A549 (cell line): Measurements from ENCODE around the gene VPS18. TPM values are rescaled to one million over a fixed set of nuclear protein-coding genes. Genes with fewer than 3 reads are reported as not detected.

ENCODE experiments used
- ATAC-seq, 2 experiments: fragments of 200-7000 bp in 1 of 2; fragments of >200 bp in 1 of 2; cut with Nextera tagmentation in 1 of 2; cut with Tn5 transposase in 1 of 2; 3 replicates each; pipeline versions ENCODE4 v1.8.0 to v1.9.1; 2018 to 2020; ENCODE audit warnings: mild to moderate bottlenecking in 1 of 2, moderate library complexity in 1 of 2
- CTCF ChIA-PET: fragments of 300-600 bp; sonication (Branson Sonifier 250); formaldehyde crosslinking; extraction: SDS; loops from one replicate; lab custom pipeline; 2021; ENCODE audit warnings: antibody characterized with exemption, inconsistent platforms; lab: Yijun Ruan, JAX
- POLR2A ChIA-PET: fragments of 350-600 bp; formaldehyde crosslinking; extraction: SDS; loops from one replicate; lab custom pipeline; 2021; ENCODE audit warnings: antibody characterized with exemption, inconsistent platforms; lab: Yijun Ruan, JAX
- DNase-seq, 2 experiments: peaks; one replicate each; pipeline versions ENCODE4 v3.0.0 to v3.0.0-alpha.2; 2011 to 2016; ENCODE audit warnings: low read depth in 1 of 2, low spot score in 1 of 2
- FAIRE-seq: peaks from 2 replicates; lab custom pipeline; 2011; peaks lifted over from hg19 to GRCh38; lab: Jason Lieb, UNC
- H3K27ac ChIP-seq, 2 experiments: fragments of >200 bp; sonication (Bioruptor Twin); formaldehyde crosslinking; 3 replicates each; pipeline ENCODE4 v1.5.1; 2016 to 2017
- H3K4me1 ChIP-seq: fragments of >200 bp; sonication (Bioruptor Twin); formaldehyde crosslinking; 3 replicates; pipeline ENCODE4 v1.6.1; 2016
- H3K4me2 ChIP-seq: fragments of >200 bp; sonication (Bioruptor Twin); formaldehyde crosslinking; 3 replicates; pipeline ENCODE4 v1.6.1; 2016
- H3K4me3 ChIP-seq: fragments of >200 bp; sonication (Bioruptor Twin); formaldehyde crosslinking; 3 replicates; pipeline ENCODE4 v1.5.1; 2016
- H3K9me3 ChIP-seq: fragments of >200 bp; sonication (Bioruptor Twin); formaldehyde crosslinking; 3 replicates; pipeline ENCODE4 v1.6.1; 2016
- BCL3 ChIP-seq: fragments of >200 bp; sonication (Bioruptor Twin); formaldehyde crosslinking; IDR thresholded peaks from 3 replicates; pipeline ENCODE4 v1.6.1; 2016
- BHLHE40 ChIP-seq: IDR thresholded peaks from 2 replicates; pipeline ENCODE4 v1.6.1; 2012; ENCODE audit warnings: low read depth, low read length, inconsistent platforms
- CBX2 ChIP-seq: fragments of 200-600 bp; sonication (generic); IDR thresholded peaks from 2 replicates; pipeline ENCODE4 v1.6.1; 2016; ENCODE audit warnings: low read depth, mild to moderate bottlenecking, borderline replicate concordance
- CBX8 ChIP-seq: fragments of 200-600 bp; sonication (generic); IDR thresholded peaks from 2 replicates; pipeline ENCODE4 v1.6.1; 2016
- CHD2 ChIP-seq: fragments of 150-350 bp; IDR thresholded peaks from 2 replicates; pipeline ENCODE4 v1.6.1; 2014; ENCODE audit warnings: low read length; ENCODE audit not compliant: partially characterized antibody
- CHD4 ChIP-seq: fragments of 200-600 bp; sonication (generic); IDR thresholded peaks from 2 replicates; pipeline ENCODE4 v1.6.1; 2016; ENCODE audit warnings: antibody characterized with exemption, mild to moderate bottlenecking, borderline replicate concordance
- CTCF ChIP-seq: fragments of >200 bp; sonication (Bioruptor Twin); formaldehyde crosslinking; IDR thresholded peaks from 3 replicates; pipeline ENCODE4 v1.5.1; 2016
- E2F6 ChIP-seq: IDR thresholded peaks from 2 replicates; pipeline ENCODE4 v1.6.1; 2012; ENCODE audit warnings: low read depth, borderline replicate concordance
- EHMT2 ChIP-seq: fragments of 200-600 bp; sonication (generic); IDR thresholded peaks from 2 replicates; pipeline ENCODE4 v1.6.1; 2016; ENCODE audit warnings: antibody characterized with exemption, low read depth, mild to moderate bottlenecking, moderate library complexity
- FOXS1 ChIP-seq: fragments of 250-450 bp; sonication (Bioruptor Pico); IDR thresholded peaks from 2 replicates; pipeline ENCODE4 v1.5.0; 2020; ENCODE audit warnings: mild to moderate bottlenecking, moderate library complexity
- HDAC2 ChIP-seq: fragments of 200-600 bp; sonication (generic); IDR thresholded peaks from 2 replicates; pipeline ENCODE4 v1.6.1; 2016
- JUN ChIP-seq, 2 experiments: fragments of >200 bp; sonication (Bioruptor Twin); formaldehyde crosslinking; IDR thresholded peaks; 2 replicates in 1 of 2; 3 replicates in 1 of 2; pipeline ENCODE4 v1.6.1; 2016 to 2017
- KDM1A ChIP-seq: fragments of 200-600 bp; sonication (generic); IDR thresholded peaks from 2 replicates; pipeline ENCODE4 v1.6.1; 2016; ENCODE audit warnings: low read depth, mild to moderate bottlenecking
- MAFK ChIP-seq: fragments of 450-650 bp; IDR thresholded peaks from 2 replicates; pipeline ENCODE4 v1.6.1; 2014; ENCODE audit not compliant: partially characterized antibody
- MYC ChIP-seq: IDR thresholded peaks from 2 replicates; pipeline ENCODE4 v1.6.1; 2012; ENCODE audit warnings: mild to moderate bottlenecking, inconsistent platforms, low read length, improper control_type of control experiment, borderline replicate concordance
- NPAS2 ChIP-seq: fragments of 250-450 bp; sonication (Bioruptor Pico); IDR thresholded peaks from 2 replicates; pipeline ENCODE4 v1.8.0; 2022; ENCODE audit warnings: mild to moderate bottlenecking, moderate library complexity, borderline replicate concordance
- PHF8 ChIP-seq: fragments of 200-600 bp; sonication (generic); IDR thresholded peaks from 2 replicates; pipeline ENCODE4 v1.6.1; 2016; ENCODE audit warnings: low read depth, mild to moderate bottlenecking, antibody characterized with exemption, moderate library complexity, borderline replicate concordance
- RCOR1 ChIP-seq: fragments of 150-350 bp; IDR thresholded peaks from 2 replicates; pipeline ENCODE4 v1.6.1; 2014; ENCODE audit warnings: antibody characterized with exemption, low read length, low read depth
- RFX5 ChIP-seq: fragments of 450-650 bp; IDR thresholded peaks from 2 replicates; pipeline ENCODE4 v1.7.1; 2014; ENCODE audit warnings: antibody characterized with exemption, mild to moderate bottlenecking, moderate library complexity
- RNF2 ChIP-seq: fragments of 200-600 bp; sonication (generic); IDR thresholded peaks from 2 replicates; pipeline ENCODE4 v1.6.1; 2016; ENCODE audit warnings: low read depth, mild to moderate bottlenecking, antibody characterized with exemption, moderate library complexity, borderline replicate concordance
- SMC3 ChIP-seq: fragments of >200 bp; sonication (Bioruptor Twin); formaldehyde crosslinking; IDR thresholded peaks from 3 replicates; pipeline ENCODE4 v1.6.1; 2018; ENCODE audit warnings: inconsistent platforms
- USF2 ChIP-seq: fragments of 450-650 bp; IDR thresholded peaks from 2 replicates; pipeline ENCODE4 v1.6.1; 2014; ENCODE audit warnings: antibody characterized with exemption
- ZC3H11A ChIP-seq: fragments of 450-650 bp; IDR thresholded peaks from 2 replicates; pipeline ENCODE4 v1.6.1; 2014; ENCODE audit warnings: antibody characterized with exemption, mild to moderate bottlenecking
- ZNF302 ChIP-seq: fragments of 250-450 bp; sonication (Bioruptor Pico); IDR thresholded peaks from 2 replicates; pipeline ENCODE4 v1.9.0; 2021; ENCODE audit warnings: inconsistent platforms, mild to moderate bottlenecking, moderate library complexity
- WGBS: methylation state at CpG from one replicate; pipeline ENCODE4 v1.1.6; 2017; ENCODE audit errors: missing lambda C conversion rate; 5-methylcytosine and 5-hydroxymethylcytosine counted together
- polyA plus RNA-seq, 4 experiments: library from polyadenylated mRNA; depleted of rRNA in 3 of 4; stranded (reverse); fragments of >200 nt; fragmentation: RNase III in 1 of 4; extraction: RNeasy Plus Mini Kit Qiagen cat#74134 plus additional on column Dnase treatment in 1 of 4; gene quantifications; 2 replicates in 3 of 4; 3 replicates in 1 of 4; pipeline ENCODE4 v1.2.3, GENCODE V29; 2011 to 2017

Gene VPS18
- polyA plus RNA-seq, 2 of the 4 experiments (the other 2 are of a cell fraction) = 9.0 to 15.2 TPM

- CTCF ChIA-PET = interaction anchor here (1.1 to 13.7 kb wide), 7 partner anchors 8 to 286 kb away, joined by 3 to 254 read pairs (median 4); partner anchors contain the start of gene DLL4
These were observed 5.4 kb downstream of the VPS18 start for GRCh38 chr15:40899536-40900207.

GRCh38 chr15:40900256-40901052 is 6.2 kb downstream of the VPS18 start:
- DNase-seq (no peak), FAIRE-seq (no peak), ATAC-seq (no peak)
- Histone ChIP-seq H3K27ac (no peak overlapping the region), H3K4me1 (peaks cover 8% of the 10 kb centered on the region; the same call in 2 of the 3 replicates), H3K4me2 (no peak overlapping the region), H3K9me3 (no peaks in the 10 kb centered on the region), H3K4me3 (no peak overlapping the region)
- TF ChIP-seq USF2 = no peak
- TF ChIP-seq CHD4 = no peak
- TF ChIP-seq FOXS1 (CRISPR knock-in tag) = no peak
- TF ChIP-seq RNF2 = no peak
- TF ChIP-seq EHMT2 = no peak
- TF ChIP-seq ZC3H11A = no peak
- no peak for TF ChIP-seq MYC
- no peak for TF ChIP-seq CBX2
- TF ChIP-seq KDM1A = no peak
- WGBS = 91% methylated on average over 10 of the region's 36 CpGs
- CTCF ChIA-PET = interaction anchor here (1.3 to 13.7 kb wide), 4 partner anchors 9 to 285 kb away, joined by 3 to 254 read pairs (median 4); no protein-coding TSS in a partner anchor
- POLR2A ChIA-PET = interaction anchor here (0.6 kb wide), 1 partner anchor 73 kb away, joined by 5 read pairs; no protein-coding TSS in a partner anchor

More at GRCh38 chr15:40899536-40900207, 5.4 kb downstream of the VPS18 start:
- no peak for TF ChIP-seq MAFK
- no peak for TF ChIP-seq KDM1A
- TF ChIP-seq FOXS1 (CRISPR knock-in tag) = no peak
- TF ChIP-seq RNF2 = no peak
- TF ChIP-seq NPAS2 (CRISPR knock-in tag) = no peak
- TF ChIP-seq JUN (IDR thresholded peaks at IDR 0.05) = no peak
- no peak for TF ChIP-seq E2F6
- no peak for TF ChIP-seq CHD2
- no peak for TF ChIP-seq MYC
- no peak for TF ChIP-seq RCOR1
- TF ChIP-seq BHLHE40 = no peak
- no peak for TF ChIP-seq HDAC2
- no peak for TF ChIP-seq RFX5
- TF ChIP-seq CBX8 = no peak
- TF ChIP-seq BCL3 = no peak
- TF ChIP-seq SMC3 = no peak
- TF ChIP-seq CTCF = no peak
- no peak for TF ChIP-seq ZNF302 (CRISPR knock-in tag)
- no peak for TF ChIP-seq PHF8
- Histone ChIP-seq H3K9me3 (no peaks in the 10 kb centered on the region), H3K4me3 (no peak overlapping the region), H3K4me1 (peaks cover 9% of the 10 kb centered on the region; the same call in 2 of the 3 replicates), H3K27ac (no peak overlapping the region), H3K4me2 (no peak overlapping the region)
- ATAC-seq (no peak), DNase-seq (no peak), FAIRE-seq (no peak)
- WGBS = 76% methylated on average over 5 of the region's 33 CpGs
- POLR2A ChIA-PET = interaction anchor here (0.6 kb wide), 1 partner anchor 74 kb away, joined by 5 read pairs; no protein-coding TSS in a partner anchor
